ENCODE data around the gene CUL9.

Gene CUL9

DNA sequence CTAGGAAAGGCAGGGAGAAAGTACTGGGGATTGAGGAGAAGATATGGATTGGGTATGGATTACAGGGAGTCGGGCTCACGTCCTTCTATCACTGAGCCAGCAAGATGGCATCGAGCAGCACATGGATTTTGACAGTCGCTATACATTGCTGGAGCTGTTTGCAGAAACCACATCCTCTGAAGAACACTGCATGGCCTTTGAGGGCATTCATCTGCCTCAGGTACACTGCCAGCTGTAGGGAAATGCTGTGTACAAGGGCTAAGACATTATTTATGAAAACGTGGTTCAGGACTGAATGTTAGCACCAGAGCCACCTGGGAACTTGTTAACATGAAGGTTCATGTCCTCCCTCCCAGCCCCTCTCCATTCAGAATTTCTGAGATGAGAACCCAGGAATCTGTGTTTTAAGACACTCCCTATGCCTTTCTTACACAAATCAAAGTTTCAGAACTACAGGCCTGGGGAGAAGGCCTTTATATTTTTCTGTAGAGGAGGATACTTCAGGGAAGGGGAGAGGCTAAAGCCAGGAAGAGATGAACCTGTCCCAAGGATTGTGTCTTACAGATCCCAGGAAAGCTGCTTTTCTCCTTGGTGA is 3.5 kb downstream of the CUL9 start:
- H3K36me3 ChIP-seq (ENCODE audit: insufficient read depth, low read length) = peaks cover 20% of the 10 kb centered on the region
- WGBS = 88% methylated on average over 5 of the region's 5 CpGs
- H3K27ac ChIP-seq (ENCODE audit: low read depth, low read length) = no peak overlapping the region
- no peak overlapping the region for H3K4me3 ChIP-seq (ENCODE audit: low read length)
- no peaks in the 10 kb centered on the region for H3K9me3 ChIP-seq (ENCODE audit: insufficient read depth, low read depth, low read length)
- H3K4me1 ChIP-seq (ENCODE audit: insufficient read depth, low read length) = peaks cover 12% of the 10 kb centered on the region
- no peaks in the 10 kb centered on the region for H3K27me3 ChIP-seq (ENCODE audit: insufficient read depth, low read length)
- no peak overlapping the region for H3K9ac ChIP-seq (ENCODE audit: low read depth, low read length)

DNA sequence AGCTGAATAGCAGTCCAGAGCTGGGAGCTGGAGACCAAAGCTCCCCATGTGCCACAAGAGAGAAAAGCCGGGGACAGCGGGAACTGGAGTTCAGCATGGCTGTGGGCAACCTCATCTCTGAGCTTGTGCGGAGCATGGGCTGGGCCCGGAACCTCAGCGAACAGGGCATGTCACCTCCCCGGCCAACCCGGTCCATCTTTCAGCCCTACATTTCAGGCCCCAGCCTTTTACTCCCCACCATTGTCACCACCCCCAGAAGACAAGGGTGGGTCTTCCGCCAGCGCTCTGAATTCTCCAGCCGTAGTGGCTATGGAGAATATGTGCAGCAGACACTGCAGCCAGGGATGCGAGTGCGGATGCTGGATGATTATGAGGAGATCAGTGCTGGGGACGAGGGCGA is 4.0 kb downstream of the CUL9 start:
- no peak overlapping the region for H3K9ac ChIP-seq (ENCODE audit: low read depth, low read length)
- H3K27ac ChIP-seq (ENCODE audit: low read depth, low read length) = no peak overlapping the region
- H3K4me1 ChIP-seq (ENCODE audit: insufficient read depth, low read length) = peaks cover 11% of the 10 kb centered on the region
- WGBS = 95% methylated on average over 14 of the region's 14 CpGs
- peaks cover 18% of the 10 kb centered on the region for H3K36me3 ChIP-seq (ENCODE audit: insufficient read depth, low read length)
- no peak overlapping the region for H3K4me3 ChIP-seq (ENCODE audit: low read length)
- H3K27me3 ChIP-seq (ENCODE audit: insufficient read depth, low read length) = no peaks in the 10 kb centered on the region
- no peaks in the 10 kb centered on the region for H3K9me3 ChIP-seq (ENCODE audit: insufficient read depth, low read depth, low read length)

DNA sequence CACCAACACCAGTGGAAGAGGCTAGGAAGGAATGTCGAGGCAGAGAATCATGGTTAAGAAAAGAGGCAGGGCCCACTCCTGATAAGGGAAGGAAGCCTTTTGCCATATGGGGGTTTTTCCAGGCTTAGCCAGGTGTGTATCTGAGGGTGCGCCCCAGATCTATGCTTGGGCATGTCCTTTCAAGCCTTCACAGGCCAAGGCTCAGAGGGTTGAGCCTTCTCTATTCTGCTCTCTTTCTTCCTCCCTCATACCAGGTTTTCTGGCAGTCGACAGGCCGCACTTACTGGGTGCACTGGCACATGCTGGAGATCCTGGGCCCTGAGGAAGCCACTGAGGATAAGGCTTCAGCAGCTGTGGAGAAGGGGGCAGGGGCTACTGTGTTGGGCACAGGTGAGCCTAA is 4.7 kb downstream of the CUL9 start:
- no peak overlapping the region for H3K4me3 ChIP-seq (ENCODE audit: low read length)
- no peaks in the 10 kb centered on the region for H3K27me3 ChIP-seq (ENCODE audit: insufficient read depth, low read length)
- H3K9ac ChIP-seq (ENCODE audit: low read depth, low read length) = no peak overlapping the region
- peaks cover 18% of the 10 kb centered on the region for H3K36me3 ChIP-seq (ENCODE audit: insufficient read depth, low read length)
- H3K27ac ChIP-seq (ENCODE audit: low read depth, low read length) = no peak overlapping the region
- H3K9me3 ChIP-seq (ENCODE audit: insufficient read depth, low read depth, low read length) = no peaks in the 10 kb centered on the region
- WGBS = 97% methylated on average over 4 of the region's 4 CpGs
- H3K4me1 ChIP-seq (ENCODE audit: insufficient read depth, low read length) = peaks cover 5% of the 10 kb centered on the region

DNA sequence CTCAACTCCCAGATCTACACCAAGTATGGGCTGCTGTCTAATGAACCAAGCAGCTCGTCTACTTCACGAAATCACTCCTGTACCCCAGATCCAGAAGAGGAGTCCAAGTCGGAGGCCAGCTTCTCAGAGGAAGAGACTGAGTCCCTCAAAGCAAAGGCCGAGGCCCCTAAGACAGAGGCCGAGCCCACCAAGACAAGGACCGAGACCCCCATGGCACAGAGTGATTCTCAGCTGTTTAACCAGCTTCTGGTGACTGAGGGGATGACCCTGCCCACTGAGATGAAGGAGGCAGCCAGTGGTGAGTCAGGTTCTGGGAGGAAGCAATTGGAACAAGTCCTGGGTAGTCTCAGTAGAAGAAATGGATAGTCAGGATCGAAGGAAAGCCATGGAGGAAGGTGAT is 5.8 kb downstream of the CUL9 start:
- Histone ChIP-seq H3K27me3 (ENCODE audit: insufficient read depth, low read length) (no peaks in the 10 kb centered on the region), H3K4me1 (ENCODE audit: insufficient read depth, low read length) (peaks cover under 1% of the 10 kb centered on the region), H3K36me3 (ENCODE audit: insufficient read depth, low read length) (peaks cover 18% of the 10 kb centered on the region), H3K4me3 (ENCODE audit: low read length) (no peak overlapping the region), H3K9me3 (ENCODE audit: insufficient read depth, low read depth, low read length) (no peaks in the 10 kb centered on the region), H3K27ac (ENCODE audit: low read depth, low read length) (no peak overlapping the region), H3K9ac (ENCODE audit: low read depth, low read length) (no peak overlapping the region)
- WGBS = 96% methylated on average over 7 of the region's 7 CpGs

DNA sequence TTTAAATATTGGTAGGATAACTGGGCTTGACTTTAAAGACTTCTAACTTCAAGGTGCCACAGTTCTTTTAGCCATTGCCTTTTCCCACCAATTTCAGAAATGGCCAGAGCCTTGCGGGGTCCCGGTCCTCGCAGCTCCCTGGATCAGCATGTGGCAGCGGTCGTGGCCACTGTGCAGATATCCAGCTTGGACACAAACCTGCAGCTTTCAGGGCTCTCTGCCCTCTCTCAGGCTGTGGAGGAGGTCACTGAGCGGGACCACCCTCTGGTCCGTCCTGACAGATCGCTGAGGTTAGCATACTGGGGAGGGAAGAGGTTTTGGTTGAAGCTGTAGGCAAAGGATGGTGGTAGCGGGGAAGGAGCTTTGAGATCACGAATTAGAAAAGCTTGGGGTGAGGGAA is 6.4 kb downstream of the CUL9 start:
- Histone ChIP-seq H3K36me3 (ENCODE audit: insufficient read depth, low read length) (peaks cover 18% of the 10 kb centered on the region), H3K9ac (ENCODE audit: low read depth, low read length) (no peak overlapping the region), H3K4me1 (ENCODE audit: insufficient read depth, low read length) (no peaks in the 10 kb centered on the region), H3K4me3 (ENCODE audit: low read length) (no peak overlapping the region), H3K27me3 (ENCODE audit: insufficient read depth, low read length) (no peaks in the 10 kb centered on the region), H3K9me3 (ENCODE audit: insufficient read depth, low read depth, low read length) (no peaks in the 10 kb centered on the region), H3K27ac (ENCODE audit: low read depth, low read length) (no peak overlapping the region)
- 90% methylated on average over 10 of the region's 10 CpGs for WGBS

DNA sequence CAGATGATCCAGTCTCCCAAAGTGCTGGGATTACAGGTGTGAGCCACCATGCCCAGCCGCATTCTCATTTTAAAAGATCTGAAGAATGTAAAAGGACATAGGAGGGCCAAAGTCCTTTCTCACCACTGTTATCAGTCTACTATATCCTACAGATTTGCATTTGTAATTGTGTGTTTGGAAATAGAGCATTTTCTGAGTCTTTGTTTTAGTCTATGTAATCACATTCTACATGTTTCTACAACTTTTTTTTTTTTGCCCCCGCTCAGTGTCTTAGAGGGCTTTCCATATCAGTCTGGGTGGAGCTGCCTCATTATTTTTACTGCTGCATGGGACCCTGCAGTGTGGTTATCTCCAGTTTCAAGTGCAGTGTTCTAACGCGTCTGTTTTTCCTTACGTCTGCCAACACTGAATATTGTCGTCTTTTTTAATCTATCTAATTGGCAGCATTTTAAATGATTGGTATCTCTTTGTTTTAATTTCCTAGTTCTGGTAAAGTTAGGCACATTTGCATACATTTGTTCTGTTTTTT is 7.8 kb downstream of the CUL9 start:
- H3K9me3 ChIP-seq (ENCODE audit: insufficient read depth, low read depth, low read length) = no peaks in the 10 kb centered on the region
- no peak overlapping the region for H3K27ac ChIP-seq (ENCODE audit: low read depth, low read length)
- no peaks in the 10 kb centered on the region for H3K4me1 ChIP-seq (ENCODE audit: insufficient read depth, low read length)
- no peak overlapping the region for H3K4me3 ChIP-seq (ENCODE audit: low read length)
- peaks cover 18% of the 10 kb centered on the region for H3K36me3 ChIP-seq (ENCODE audit: insufficient read depth, low read length)
- whole genome bisulfite sequencing = 88% methylated on average over 6 of the region's 6 CpGs
- H3K27me3 ChIP-seq (ENCODE audit: insufficient read depth, low read length) = no peaks in the 10 kb centered on the region
- no peak overlapping the region for H3K9ac ChIP-seq (ENCODE audit: low read depth, low read length)

DNA sequence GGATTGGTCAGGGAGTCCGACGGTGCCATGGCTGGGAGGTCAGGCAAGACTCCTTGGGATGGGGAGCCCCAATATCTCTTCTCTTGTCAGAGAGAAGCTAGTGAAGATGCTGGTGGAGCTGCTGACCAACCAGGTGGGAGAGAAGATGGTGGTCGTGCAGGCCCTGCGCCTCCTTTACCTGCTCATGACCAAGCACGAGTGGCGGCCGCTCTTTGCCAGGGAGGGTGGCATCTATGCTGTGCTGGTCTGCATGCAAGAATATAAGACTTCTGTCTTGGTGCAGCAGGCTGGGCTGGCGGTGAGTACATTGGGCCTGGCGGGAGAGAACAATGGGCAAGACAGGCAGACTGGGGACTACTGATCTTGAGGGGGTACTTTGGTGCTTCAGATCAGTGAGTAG is 10.9 kb downstream of the CUL9 start:
- H3K36me3 ChIP-seq (ENCODE audit: insufficient read depth, low read length) = peaks cover 2% of the 10 kb centered on the region
- no peak overlapping the region for H3K27ac ChIP-seq (ENCODE audit: low read depth, low read length)
- no peak overlapping the region for H3K9ac ChIP-seq (ENCODE audit: low read depth, low read length)
- 94% methylated on average over 9 of the region's 9 CpGs for WGBS
- H3K9me3 ChIP-seq (ENCODE audit: insufficient read depth, low read depth, low read length) = no peaks in the 10 kb centered on the region
- no peak overlapping the region for H3K4me3 ChIP-seq (ENCODE audit: low read length)
- no peaks in the 10 kb centered on the region for H3K27me3 ChIP-seq (ENCODE audit: insufficient read depth, low read length)
- no peaks in the 10 kb centered on the region for H3K4me1 ChIP-seq (ENCODE audit: insufficient read depth, low read length)

DNA sequence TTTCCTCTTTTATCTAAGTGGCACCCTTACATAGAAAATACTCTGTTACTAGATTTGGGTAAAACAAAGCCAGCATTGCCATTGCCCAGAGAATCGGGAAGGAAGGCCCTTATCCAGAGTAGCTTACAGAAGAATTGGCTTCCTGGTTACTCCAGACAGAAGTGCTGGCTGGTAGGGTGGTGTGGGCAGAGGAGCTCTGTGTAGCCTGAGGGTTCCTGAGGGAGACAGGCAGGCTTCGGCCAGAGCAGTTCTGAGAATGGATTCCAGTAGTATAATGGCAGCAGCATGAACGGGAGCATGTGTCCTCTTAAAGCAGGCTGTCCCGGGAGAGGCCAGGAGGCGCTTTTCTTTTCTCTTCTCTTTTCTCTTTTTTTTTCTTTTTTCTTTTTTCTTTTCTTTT is 11.9 kb downstream of the CUL9 start:
- Histone ChIP-seq H3K4me1 (ENCODE audit: insufficient read depth, low read length) (no peaks in the 10 kb centered on the region), H3K9ac (ENCODE audit: low read depth, low read length) (no peak overlapping the region), H3K4me3 (ENCODE audit: low read length) (no peak overlapping the region), H3K27me3 (ENCODE audit: insufficient read depth, low read length) (no peaks in the 10 kb centered on the region), H3K9me3 (ENCODE audit: insufficient read depth, low read depth, low read length) (no peaks in the 10 kb centered on the region), H3K27ac (ENCODE audit: low read depth, low read length) (no peak overlapping the region), H3K36me3 (ENCODE audit: insufficient read depth, low read length) (no peaks in the 10 kb centered on the region)
- WGBS = 96% methylated on average over 5 of the region's 5 CpGs

DNA sequence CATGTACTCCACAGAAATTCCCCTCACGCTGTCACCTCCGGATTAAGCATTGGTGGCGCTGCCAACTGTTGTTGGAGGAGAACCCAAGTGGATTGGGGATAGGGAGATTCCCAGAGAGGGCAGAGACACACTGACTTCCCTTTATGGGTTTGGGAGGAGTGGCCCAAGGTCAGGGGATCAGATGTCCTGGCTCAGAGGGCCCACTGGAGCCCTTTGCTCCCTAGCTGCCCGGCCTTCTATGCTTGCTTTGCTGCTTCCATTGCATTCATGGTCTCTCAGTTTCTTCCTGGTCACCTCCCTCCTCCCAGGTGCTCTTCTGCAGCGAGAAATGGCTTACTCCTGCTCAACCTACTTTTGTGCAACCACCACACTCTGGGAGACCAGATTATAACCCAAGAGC is 14.3 kb downstream of the CUL9 start:
- Histone ChIP-seq H3K27ac (ENCODE audit: low read depth, low read length) (no peak overlapping the region), H3K9ac (ENCODE audit: low read depth, low read length) (no peak overlapping the region), H3K27me3 (ENCODE audit: insufficient read depth, low read length) (no peaks in the 10 kb centered on the region), H3K36me3 (ENCODE audit: insufficient read depth, low read length) (no peaks in the 10 kb centered on the region), H3K4me3 (ENCODE audit: low read length) (no peak overlapping the region), H3K9me3 (ENCODE audit: insufficient read depth, low read depth, low read length) (no peaks in the 10 kb centered on the region), H3K4me1 (ENCODE audit: insufficient read depth, low read length) (no peaks in the 10 kb centered on the region)
- 91% methylated on average over 5 of the region's 5 CpGs for WGBS

DNA sequence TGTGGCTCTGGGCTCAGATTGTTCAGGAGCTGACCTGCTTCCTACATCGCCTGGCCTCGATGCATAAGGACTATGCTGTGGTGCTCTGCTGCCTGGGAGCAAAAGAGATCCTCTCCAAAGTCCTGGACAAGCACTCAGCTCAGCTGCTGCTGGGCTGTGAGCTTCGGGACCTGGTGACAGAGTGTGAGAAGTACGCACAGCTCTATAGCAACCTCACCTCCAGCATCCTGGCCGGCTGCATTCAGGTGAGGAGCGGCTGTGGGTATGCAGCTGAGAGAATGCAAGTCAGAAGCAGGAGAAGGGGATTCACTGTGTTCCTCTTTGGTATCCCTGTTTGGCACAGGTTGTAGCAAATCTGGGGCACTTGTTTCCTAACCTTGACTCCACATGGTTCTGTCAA is 17.9 kb downstream of the CUL9 start:
- WGBS = 93% methylated on average over 6 of the region's 6 CpGs
- Histone ChIP-seq H3K27me3 (ENCODE audit: insufficient read depth, low read length) (no peaks in the 10 kb centered on the region), H3K4me1 (ENCODE audit: insufficient read depth, low read length) (no peaks in the 10 kb centered on the region), H3K9ac (ENCODE audit: low read depth, low read length) (no peak overlapping the region), H3K36me3 (ENCODE audit: insufficient read depth, low read length) (no peaks in the 10 kb centered on the region), H3K4me3 (ENCODE audit: low read length) (no peak overlapping the region), H3K9me3 (ENCODE audit: insufficient read depth, low read depth, low read length) (no peaks in the 10 kb centered on the region), H3K27ac (ENCODE audit: low read depth, low read length) (no peak overlapping the region)

DNA sequence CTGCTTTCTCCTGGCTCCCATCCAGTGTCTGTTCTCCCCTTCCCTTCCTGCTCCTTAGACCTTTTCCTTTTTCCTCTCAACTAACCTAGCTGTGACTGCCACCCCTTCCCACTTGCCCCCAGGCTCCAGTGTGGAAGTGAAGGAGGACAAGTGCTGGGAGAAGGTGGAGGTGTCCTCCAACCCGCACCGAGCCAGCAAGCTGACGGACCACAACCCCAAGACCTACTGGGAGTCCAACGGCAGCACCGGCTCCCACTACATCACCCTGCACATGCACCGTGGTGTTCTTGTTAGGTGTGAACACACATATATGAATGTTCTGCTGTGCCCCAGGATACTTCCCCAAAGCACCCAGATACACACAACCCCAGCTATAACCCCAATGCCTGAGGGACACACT is 18.5 kb downstream of the CUL9 start:
- WGBS = 98% methylated on average over 6 of the region's 6 CpGs
- H3K4me1 ChIP-seq (ENCODE audit: insufficient read depth, low read length) = no peaks in the 10 kb centered on the region
- no peak overlapping the region for H3K27ac ChIP-seq (ENCODE audit: low read depth, low read length)
- H3K9me3 ChIP-seq (ENCODE audit: insufficient read depth, low read depth, low read length) = no peaks in the 10 kb centered on the region
- H3K27me3 ChIP-seq (ENCODE audit: insufficient read depth, low read length) = no peaks in the 10 kb centered on the region
- no peak overlapping the region for H3K9ac ChIP-seq (ENCODE audit: low read depth, low read length)
- H3K4me3 ChIP-seq (ENCODE audit: low read length) = no peak overlapping the region
- no peaks in the 10 kb centered on the region for H3K36me3 ChIP-seq (ENCODE audit: insufficient read depth, low read length)

DNA sequence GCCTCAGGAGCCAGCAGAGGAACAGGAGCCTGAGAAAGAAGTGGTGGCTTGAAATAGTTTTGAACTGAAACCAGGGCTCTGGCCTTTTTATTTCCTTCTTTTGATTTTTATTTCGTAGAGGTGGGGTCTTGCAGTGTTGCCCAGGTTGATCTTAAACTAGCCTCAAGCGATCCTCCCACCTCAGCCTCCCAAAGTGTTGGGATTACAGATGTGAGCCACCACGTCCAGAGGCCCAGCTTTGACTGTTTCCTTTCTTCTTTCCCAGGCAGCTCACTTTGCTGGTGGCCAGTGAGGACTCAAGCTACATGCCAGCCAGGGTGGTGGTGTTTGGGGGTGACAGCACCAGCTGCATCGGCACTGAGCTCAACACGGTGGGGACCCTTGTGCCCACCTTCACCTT is 20.5 kb downstream of the CUL9 start:
- Histone ChIP-seq H3K4me3 (ENCODE audit: low read length) (no peak overlapping the region), H3K36me3 (ENCODE audit: insufficient read depth, low read length) (no peaks in the 10 kb centered on the region), H3K9ac (ENCODE audit: low read depth, low read length) (no peak overlapping the region), H3K27me3 (ENCODE audit: insufficient read depth, low read length) (no peaks in the 10 kb centered on the region), H3K4me1 (ENCODE audit: insufficient read depth, low read length) (no peaks in the 10 kb centered on the region), H3K9me3 (ENCODE audit: insufficient read depth, low read depth, low read length) (no peaks in the 10 kb centered on the region), H3K27ac (ENCODE audit: low read depth, low read length) (no peak overlapping the region)
- 91% methylated on average over 5 of the region's 5 CpGs for WGBS

Measured in HUES64 (cell line).